ENCODE measurements around the gene SLC39A11. TPM values are rescaled to one million over a fixed set of nuclear protein-coding genes. Genes with fewer than 3 reads are reported as not detected.

Gene SLC39A11
- total and polyA plus RNA-seq, 4 donors: 9.3 to 49.3 (median 24.7) TPM

DNA sequence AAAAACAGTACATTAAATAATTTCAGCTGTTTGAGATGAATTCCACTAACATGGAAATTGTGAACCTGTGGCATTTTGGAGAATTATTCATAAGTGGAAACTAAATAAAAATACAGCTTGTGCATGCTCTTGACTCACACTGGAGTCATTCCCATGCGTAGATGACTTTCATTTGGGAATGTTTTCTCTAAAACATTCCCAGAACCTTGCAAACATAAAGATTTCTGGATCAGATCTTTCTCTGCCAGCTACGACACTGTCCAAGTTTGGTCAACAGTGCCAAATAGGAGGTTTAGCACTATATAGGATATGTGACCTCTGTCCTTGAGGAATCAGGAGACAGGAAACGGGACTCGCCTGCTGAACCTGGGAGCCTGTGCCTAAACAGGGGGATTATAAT, 400.9 kb downstream of the SLC39A11 start:
- H3K9ac ChIP-seq (ENCODE audit: insufficient read depth in 1 of 2, low read length in 2 of 2): no peak overlapping the region
- H3K4me3 ChIP-seq: no peak overlapping the region
- TF ChIP-seq, protein P1, sequence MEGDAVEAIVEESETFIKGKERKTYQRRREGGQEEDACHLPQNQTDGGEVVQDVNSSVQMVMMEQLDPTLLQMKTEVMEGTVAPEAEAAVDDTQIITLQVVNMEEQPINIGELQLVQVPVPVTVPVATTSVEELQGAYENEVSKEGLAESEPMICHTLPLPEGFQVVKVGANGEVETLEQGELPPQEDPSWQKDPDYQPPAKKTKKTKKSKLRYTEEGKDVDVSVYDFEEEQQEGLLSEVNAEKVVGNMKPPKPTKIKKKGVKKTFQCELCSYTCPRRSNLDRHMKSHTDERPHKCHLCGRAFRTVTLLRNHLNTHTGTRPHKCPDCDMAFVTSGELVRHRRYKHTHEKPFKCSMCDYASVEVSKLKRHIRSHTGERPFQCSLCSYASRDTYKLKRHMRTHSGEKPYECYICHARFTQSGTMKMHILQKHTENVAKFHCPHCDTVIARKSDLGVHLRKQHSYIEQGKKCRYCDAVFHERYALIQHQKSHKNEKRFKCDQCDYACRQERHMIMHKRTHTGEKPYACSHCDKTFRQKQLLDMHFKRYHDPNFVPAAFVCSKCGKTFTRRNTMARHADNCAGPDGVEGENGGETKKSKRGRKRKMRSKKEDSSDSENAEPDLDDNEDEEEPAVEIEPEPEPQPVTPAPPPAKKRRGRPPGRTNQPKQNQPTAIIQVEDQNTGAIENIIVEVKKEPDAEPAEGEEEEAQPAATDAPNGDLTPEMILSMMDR (IDR thresholded peaks at IDR 0.05; ENCODE audit: control extremely low read depth, extremely low read depth): no peak
- WGBS, 2 donors: 91 to 98% methylated on average over 4 of the region's 4 CpGs
- H3K4me1 ChIP-seq (ENCODE audit: control insufficient read depth in 5 of 5, insufficient read depth in 5 of 5, low read length in 5 of 5): peaks cover 0 to 5% (median 0%) of the 10 kb centered on the region in 5 donors
- peaks cover 0 to 1% (median 0%) of the 10 kb centered on the region in 4 donors for H3K9me3 ChIP-seq (ENCODE audit: control insufficient read depth in 4 of 4, insufficient read depth in 3 of 4, low read length in 3 of 4)
- no peaks in the 10 kb centered on the region for H3K27me3 ChIP-seq (ENCODE audit: control insufficient read depth in 3 of 3, insufficient read depth in 3 of 3, low read length in 2 of 3)
- no peak overlapping the region for H3K27ac ChIP-seq (ENCODE audit: low read depth in 1 of 2, low read length in 1 of 2)
- H3K36me3 ChIP-seq (ENCODE audit: control insufficient read depth in 4 of 4, insufficient read depth in 4 of 4, low read length in 4 of 4): peaks cover 0 to 2% (median 0%) of the 10 kb centered on the region in 4 donors
- DNase-seq (no peak), ATAC-seq (ENCODE audit: insufficient read depth, low FRiP score) (no peak)

DNA sequence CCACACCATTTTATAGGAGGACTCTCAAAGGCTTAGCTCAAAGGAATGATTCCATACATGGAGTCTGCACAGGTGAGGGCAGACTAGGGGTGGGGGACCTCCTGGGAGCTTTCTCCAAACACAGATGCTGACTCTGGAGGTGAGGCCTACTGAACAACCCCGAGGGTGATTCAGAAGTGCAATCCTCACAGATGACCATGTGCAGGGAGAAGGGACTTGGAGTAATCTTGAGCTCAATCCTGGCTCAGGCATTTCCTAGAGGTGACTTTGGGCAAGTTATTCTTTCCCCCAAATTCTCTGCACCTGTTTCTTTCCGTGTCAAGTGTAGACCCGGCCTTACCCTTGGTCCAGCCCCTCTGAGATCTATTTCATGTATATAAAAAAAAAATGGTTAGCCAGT, 401.5 kb downstream of the SLC39A11 start:
- TF ChIP-seq, protein P1 (IDR thresholded peaks at IDR 0.05; ENCODE audit: control extremely low read depth, extremely low read depth): no peak
- no peak for DNase-seq
- 93 to 97% methylated on average over 3 of the region's 3 CpGs for WGBS, 2 donors
- no peak overlapping the region for H3K9ac ChIP-seq (ENCODE audit: insufficient read depth in 1 of 2, low read length in 2 of 2)
- H3K27ac ChIP-seq (ENCODE audit: low read depth in 1 of 2, low read length in 1 of 2): no peak overlapping the region
- ATAC-seq (ENCODE audit: insufficient read depth, low FRiP score): no peak
- H3K27me3 ChIP-seq (ENCODE audit: control insufficient read depth in 3 of 3, insufficient read depth in 3 of 3, low read length in 2 of 3): no peaks in the 10 kb centered on the region
- H3K36me3 ChIP-seq (ENCODE audit: control insufficient read depth in 4 of 4, insufficient read depth in 4 of 4, low read length in 4 of 4): peaks cover 0 to 2% (median 0%) of the 10 kb centered on the region in 4 donors
- H3K4me1 ChIP-seq (ENCODE audit: control insufficient read depth in 5 of 5, insufficient read depth in 5 of 5, low read length in 5 of 5): peaks cover 0 to 5% (median 0%) of the 10 kb centered on the region in 5 donors
- H3K4me3 ChIP-seq: no peak overlapping the region
- H3K9me3 ChIP-seq (ENCODE audit: control insufficient read depth in 4 of 4, insufficient read depth in 3 of 4, low read length in 3 of 4): peaks cover 0 to 1% (median 0%) of the 10 kb centered on the region in 4 donors

DNA sequence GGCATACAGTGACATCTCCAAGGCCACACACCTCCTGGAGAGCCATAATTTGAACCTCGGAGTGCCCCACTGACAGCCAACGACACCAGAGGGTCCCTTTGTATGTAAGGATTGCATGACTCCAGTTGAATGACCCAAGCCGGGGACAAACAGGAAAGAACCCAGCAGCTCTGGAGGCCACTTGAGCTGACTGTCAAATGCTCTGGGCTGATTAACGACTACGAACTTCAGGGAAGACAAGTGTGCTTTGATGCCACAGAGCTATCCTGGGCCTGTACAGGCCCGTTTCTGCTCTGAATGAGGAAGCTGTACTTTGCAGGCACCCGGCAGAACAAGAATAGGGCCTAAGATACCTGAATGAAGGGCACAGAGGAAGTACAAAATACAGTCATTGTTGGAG, 404.6 kb downstream of the SLC39A11 start:
- WGBS, 2 donors: 58 to 67% methylated on average over 7 of the region's 7 CpGs
- DNase-seq (no peak), ATAC-seq (ENCODE audit: insufficient read depth, low FRiP score) (no peak)
- Histone ChIP-seq H3K27ac (ENCODE audit: low read depth in 1 of 2, low read length in 1 of 2) (no peak overlapping the region), H3K9me3 (ENCODE audit: control insufficient read depth in 4 of 4, insufficient read depth in 3 of 4, low read length in 3 of 4) (no peaks in the 10 kb centered on the region), H3K4me1 (ENCODE audit: control insufficient read depth in 5 of 5, insufficient read depth in 5 of 5, low read length in 5 of 5) (peaks cover 0 to 5% (median 0%) of the 10 kb centered on the region in 5 donors), H3K36me3 (ENCODE audit: control insufficient read depth in 4 of 4, insufficient read depth in 4 of 4, low read length in 4 of 4) (no peaks in the 10 kb centered on the region), H3K27me3 (ENCODE audit: control insufficient read depth in 3 of 3, insufficient read depth in 3 of 3, low read length in 2 of 3) (no peaks in the 10 kb centered on the region), H3K4me3 (no peak overlapping the region), H3K9ac (ENCODE audit: insufficient read depth in 1 of 2, low read length in 2 of 2) (no peak overlapping the region)
- TF ChIP-seq, protein P1 (IDR thresholded peaks at IDR 0.05; ENCODE audit: control extremely low read depth, extremely low read depth): no peak

Data from lung (tissue), 12 donors.